Measurements from ENCODE around the gene MERTK. TPM values are rescaled to one million over a fixed set of nuclear protein-coding genes. Genes with fewer than 3 reads are reported as not detected.

Gene MERTK
- total RNA-seq, 1 experiment from 2014 or later = 39.2 TPM

- Histone ChIP-seq H3K27me3 (replicated peaks; ENCODE audit: control insufficient read depth, insufficient read depth, low read length) (no peaks in the 10 kb centered on the region), H3K36me3 (ENCODE audit: control insufficient read depth, insufficient read depth, low read length) (no peaks in the 10 kb centered on the region), H3K9me3 (peaks cover 15% of the 10 kb centered on the region), H3K4me3 (ENCODE audit: low read depth, low read length) (no peak overlapping the region), H3K4me1 (peaks cover 20% of the 10 kb centered on the region)
- peak overlapping the region; percentile 37 for H3K4me3 Mint-ChIP-seq (ENCODE audit: unreplicated experiment)
- H3K36me3 Mint-ChIP-seq (ENCODE audit: insufficient read depth, unreplicated experiment) = peaks cover 5% of the 10 kb centered on the region
- peak overlapping the region; percentile 86 for H3K27ac Mint-ChIP-seq (ENCODE audit: unreplicated experiment)
- H3K4me1 Mint-ChIP-seq (ENCODE audit: low read depth, unreplicated experiment) = peaks cover 22% of the 10 kb centered on the region
- no TSS peak for BruUV-seq (replicated peaks)
- no peak for DNase-seq
- ChIA-PET CTCF (interaction anchor here (0.6 to 2.8 kb wide), 8 partner anchors 101 to 163 kb away, joined by 3 to 13 read pairs (median 5); partner anchors contain the start of genes ANAPC1 and MERTK), POLR2A (interaction anchor here (0.6 kb wide), 1 partner anchor 18 kb away, joined by 4 read pairs; no protein-coding TSS in a partner anchor)
- no peaks in the 10 kb centered on the region for H3K27me3 Mint-ChIP-seq (ENCODE audit: insufficient read depth, unreplicated experiment)
- peaks cover 21% of the 10 kb centered on the region for H3K9me3 Mint-ChIP-seq (ENCODE audit: unreplicated experiment)
- intact Hi-C loops (cut with micrococcal nuclease; ENCODE audit: unreplicated experiment) = loop anchor here (1.0 to 2.0 kb wide), 4 partner anchors 27 to 160 kb away; partner anchors contain the start of gene MERTK
- TF ChIP-seq CTCF (IDR thresholded peaks at IDR 0.05; ENCODE audit: insufficient read depth in 1 of 2, low read depth in 1 of 2, low read length in 1 of 2, severe bottlenecking in 1 of 2, unreplicated experiment in 1 of 2) = no peak
Measured at GRCh38 chr2:112047537-112048235, 149.3 kb downstream of the MERTK start.

- Histone ChIP-seq H3K9me3 (peaks cover 15% of the 10 kb centered on the region), H3K4me1 (peaks cover 20% of the 10 kb centered on the region), H3K36me3 (ENCODE audit: control insufficient read depth, insufficient read depth, low read length) (no peaks in the 10 kb centered on the region), H3K4me3 (ENCODE audit: low read depth, low read length) (no peak overlapping the region), H3K27me3 (replicated peaks; ENCODE audit: control insufficient read depth, insufficient read depth, low read length) (no peaks in the 10 kb centered on the region)
- peak overlapping the region; percentile 37 for H3K4me3 Mint-ChIP-seq (ENCODE audit: unreplicated experiment)
- no TSS peak for BruUV-seq (replicated peaks)
- peaks cover 22% of the 10 kb centered on the region for H3K4me1 Mint-ChIP-seq (ENCODE audit: low read depth, unreplicated experiment)
- H3K27me3 Mint-ChIP-seq (ENCODE audit: insufficient read depth, unreplicated experiment) = no peaks in the 10 kb centered on the region
- intact Hi-C loops (cut with micrococcal nuclease; ENCODE audit: unreplicated experiment) = loop anchor here (1.0 to 2.0 kb wide), 3 partner anchors 27 to 161 kb away; partner anchors contain the start of gene MERTK
- CTCF ChIA-PET = interaction anchor here (0.6 to 2.8 kb wide), 6 partner anchors 102 to 164 kb away, joined by 4 to 13 read pairs (median 5); partner anchors contain the start of genes ANAPC1 and MERTK
- peaks cover 21% of the 10 kb centered on the region for H3K9me3 Mint-ChIP-seq (ENCODE audit: unreplicated experiment)
- peaks cover 5% of the 10 kb centered on the region for H3K36me3 Mint-ChIP-seq (ENCODE audit: insufficient read depth, unreplicated experiment)
- peak overlapping the region; percentile 86 for H3K27ac Mint-ChIP-seq (ENCODE audit: unreplicated experiment)
- TF ChIP-seq CTCF (IDR thresholded peaks at IDR 0.05; ENCODE audit: insufficient read depth in 1 of 2, low read depth in 1 of 2, low read length in 1 of 2, severe bottlenecking in 1 of 2, unreplicated experiment in 1 of 2) = no peak
- POLR2A ChIA-PET = no interaction called here
- no peak for DNase-seq
Measured at GRCh38 chr2:112048236-112048592, 149.8 kb downstream of the MERTK start.

GRCh38 chr2:112048887-112049286, 150.5 kb downstream of the MERTK start:
- intact Hi-C loops (cut with micrococcal nuclease; ENCODE audit: unreplicated experiment) = loop anchor here (1.0 to 2.0 kb wide), 3 partner anchors 28 to 162 kb away; partner anchors contain the start of gene MERTK
- CTCF ChIA-PET = interaction anchor here (0.7 to 2.8 kb wide), 2 partner anchors 161 to 628 kb away, joined by 4 to 13 read pairs; no protein-coding TSS in a partner anchor
- no peak overlapping the region for H3K4me3 Mint-ChIP-seq (ENCODE audit: unreplicated experiment)

More at GRCh38 chr2:112048887-112049286, 150.5 kb downstream of the MERTK start:
- Mint-ChIP-seq H3K9me3 (ENCODE audit: unreplicated experiment) (peaks cover 21% of the 10 kb centered on the region), H3K36me3 (ENCODE audit: insufficient read depth, unreplicated experiment) (peaks cover 5% of the 10 kb centered on the region), H3K27me3 (ENCODE audit: insufficient read depth, unreplicated experiment) (no peaks in the 10 kb centered on the region), H3K27ac (ENCODE audit: unreplicated experiment) (no peak overlapping the region), H3K4me1 (ENCODE audit: low read depth, unreplicated experiment) (peaks cover 21% of the 10 kb centered on the region)
- H3K9me3 ChIP-seq = peaks cover 15% of the 10 kb centered on the region
- DNase-seq = peak in 1 of 2 experiments; percentile 51
- no TSS peak for BruUV-seq (replicated peaks)
- H3K4me3 ChIP-seq (ENCODE audit: low read depth, low read length) = no peak overlapping the region
- no peaks in the 10 kb centered on the region for H3K27me3 ChIP-seq (replicated peaks; ENCODE audit: control insufficient read depth, insufficient read depth, low read length)
- POLR2A ChIA-PET = no interaction called here
- peaks cover 26% of the 10 kb centered on the region for H3K4me1 ChIP-seq
- H3K36me3 ChIP-seq (ENCODE audit: control insufficient read depth, insufficient read depth, low read length) = no peaks in the 10 kb centered on the region
- peak; percentile 71 to 81 for TF ChIP-seq CTCF (IDR thresholded peaks at IDR 0.05; ENCODE audit: insufficient read depth in 1 of 2, low read depth in 1 of 2, low read length in 1 of 2, severe bottlenecking in 1 of 2, unreplicated experiment in 1 of 2)

Measured in Caco-2 (cell line).